ACC112 (cell line): ENCODE results near the gene CNTN4.
"Not testable (repeated sequence)": the region's sequence is repeated elsewhere in the genome, so short reads cannot be mapped to it uniquely, and the experiment has no call there.

ENCODE experiments used
- H2AFZ ChIP-seq: fragments of 200-600 bp; sonication (generic); one replicate; pipeline ENCODE4 v1.6.0; 2017; ENCODE audit warnings: antibody characterized with exemption, low read length; ENCODE audit not compliant: unreplicated experiment
- H3K27ac ChIP-seq: fragments of 200-600 bp; sonication (generic); 2 replicates; pipeline ENCODE4 v1.5.1; 2014; ENCODE audit warnings: low read depth, mild to moderate bottlenecking, antibody characterized with exemption, low read length, moderate library complexity
- H3K27me3 ChIP-seq: fragments of 200-600 bp; sonication (generic); 2 replicates; pipeline ENCODE4 v1.6.1; 2014; ENCODE audit warnings: mild to moderate bottlenecking, antibody characterized with exemption, low read length, moderate library complexity, mixed read lengths; ENCODE audit not compliant: insufficient read depth
- H3K36me3 ChIP-seq: fragments of 200-600 bp; sonication (generic); 2 replicates; pipeline ENCODE4 v1.6.1; 2016; ENCODE audit warnings: mild to moderate bottlenecking, antibody characterized with exemption, low read length, moderate library complexity, mixed read lengths; ENCODE audit not compliant: insufficient read depth
- H3K4me1 ChIP-seq: fragments of 200-600 bp; sonication (generic); one replicate; pipeline ENCODE4 v1.6.1; 2016; ENCODE audit warnings: low read length, mixed read lengths; ENCODE audit not compliant: insufficient read depth, unreplicated experiment, control insufficient read depth
- H3K4me3 ChIP-seq: fragments of 200-600 bp; sonication (generic); 2 replicates; pipeline ENCODE4 v1.5.1; 2014; ENCODE audit warnings: mild to moderate bottlenecking, low read depth, low read length
- H3K79me2 ChIP-seq: fragments of 200-600 bp; sonication (generic); one replicate; pipeline ENCODE4 v1.6.0; 2016; ENCODE audit warnings: low read length; ENCODE audit not compliant: control insufficient read depth, unreplicated experiment, insufficient read depth

Gene CNTN4

DNA sequence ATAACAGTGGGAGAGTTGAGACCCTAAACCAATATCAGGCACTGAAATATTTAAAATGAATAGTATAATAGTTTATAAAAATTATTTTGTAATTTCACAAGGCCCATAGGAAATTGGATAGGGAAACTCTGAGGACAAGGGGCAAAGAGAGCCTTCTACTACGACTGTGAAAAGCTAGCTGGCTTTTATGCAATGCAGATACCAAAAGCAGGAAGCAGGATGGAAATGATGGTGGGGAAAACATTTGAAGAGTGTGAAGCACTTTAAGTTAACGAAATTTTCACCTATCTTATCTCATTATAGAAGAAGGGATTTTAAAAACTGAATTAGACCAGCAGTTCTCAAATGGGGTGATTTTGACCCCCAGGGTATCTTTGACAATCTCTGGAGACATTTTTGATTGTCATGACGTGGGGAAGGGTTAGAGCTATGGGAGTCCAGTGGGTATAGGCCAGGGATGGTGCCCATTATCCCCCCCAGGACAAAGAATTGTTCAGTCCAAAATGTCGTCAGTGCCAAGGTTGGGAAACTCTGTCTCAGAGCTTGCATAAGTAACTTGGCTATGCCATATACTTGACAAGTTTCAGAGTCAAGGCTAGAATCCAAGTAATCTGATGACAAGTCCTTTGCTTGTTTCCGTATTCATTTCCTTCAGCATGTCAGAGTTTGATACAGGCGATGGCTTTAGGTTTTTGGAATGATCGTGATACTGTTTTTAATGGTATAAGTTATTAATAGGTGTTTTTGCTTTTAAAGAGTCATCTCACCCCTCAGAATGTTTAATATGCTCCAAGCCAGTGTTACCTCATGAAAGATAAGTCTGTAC, 885.6 kb downstream of the CNTN4 start:
- Histone ChIP-seq H3K36me3 (no peaks in the 10 kb centered on the region), H2AFZ (no peak overlapping the region), H3K27ac (no peak overlapping the region), H3K79me2 (no peaks in the 10 kb centered on the region), H3K27me3 (no peaks in the 10 kb centered on the region), H3K4me1 (no peaks in the 10 kb centered on the region), H3K4me3 (no peak overlapping the region)

DNA sequence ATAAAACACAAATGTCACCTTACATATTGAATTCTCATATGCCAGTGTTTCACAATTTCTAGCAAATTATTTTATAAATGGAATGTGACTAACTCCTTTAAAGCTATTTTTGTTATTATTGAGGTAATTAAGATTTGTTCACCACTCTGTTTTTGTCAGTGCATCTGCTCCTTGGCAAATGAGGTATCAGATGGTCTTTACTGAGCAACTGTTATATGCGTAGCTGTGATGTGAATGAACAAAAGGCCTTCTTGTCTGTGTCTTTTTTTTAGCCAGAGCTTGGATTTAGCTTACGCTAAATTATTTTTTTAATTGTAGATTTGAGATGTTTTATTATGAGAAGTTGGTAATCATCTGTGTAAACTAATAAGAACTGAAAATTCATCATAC, 886.2 kb downstream of the CNTN4 start:
- Histone ChIP-seq H3K27ac (no peak overlapping the region), H3K4me1 (no peaks in the 10 kb centered on the region), H3K79me2 (no peaks in the 10 kb centered on the region), H3K27me3 (no peaks in the 10 kb centered on the region), H3K4me3 (no peak overlapping the region), H3K36me3 (no peaks in the 10 kb centered on the region), H2AFZ (no peak overlapping the region)

DNA sequence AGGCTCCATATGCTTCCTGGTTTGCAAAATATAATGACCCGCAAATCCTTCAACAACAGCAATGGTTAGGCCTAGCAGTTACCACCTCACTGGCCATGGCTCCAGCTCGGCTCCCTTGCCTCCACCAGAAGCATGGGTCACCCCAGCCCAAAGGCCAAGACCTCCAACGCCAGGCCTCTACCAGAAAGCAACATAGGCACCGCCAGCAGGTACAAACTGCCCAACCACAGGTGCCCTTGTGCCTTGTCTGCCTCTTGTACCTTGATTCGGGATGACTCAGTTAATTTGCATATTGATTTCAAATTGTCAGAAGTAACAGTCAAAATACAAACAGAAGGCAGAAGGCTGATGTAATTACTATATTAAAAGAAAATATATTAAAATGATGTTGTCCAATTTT, 886.8 kb downstream of the CNTN4 start:
- H3K27ac ChIP-seq, result no peak overlapping the region
- no peak overlapping the region for H2AFZ ChIP-seq
- H3K36me3 ChIP-seq, result no peaks in the 10 kb centered on the region
- H3K4me1 ChIP-seq, result no peaks in the 10 kb centered on the region
- H3K4me3 ChIP-seq, result no peak overlapping the region
- no peaks in the 10 kb centered on the region for H3K79me2 ChIP-seq
- no peaks in the 10 kb centered on the region for H3K27me3 ChIP-seq

- Histone ChIP-seq H3K27me3 (no peaks in the 10 kb centered on the region), H2AFZ (no peak overlapping the region), H3K4me3 (no peak overlapping the region), H3K79me2 (no peaks in the 10 kb centered on the region), H3K4me1 (no peaks in the 10 kb centered on the region), H3K36me3 (no peaks in the 10 kb centered on the region), H3K27ac (no peak overlapping the region)
Measured at GRCh38 chr3:2992534-2992933, 893.9 kb downstream of the CNTN4 start.

DNA sequence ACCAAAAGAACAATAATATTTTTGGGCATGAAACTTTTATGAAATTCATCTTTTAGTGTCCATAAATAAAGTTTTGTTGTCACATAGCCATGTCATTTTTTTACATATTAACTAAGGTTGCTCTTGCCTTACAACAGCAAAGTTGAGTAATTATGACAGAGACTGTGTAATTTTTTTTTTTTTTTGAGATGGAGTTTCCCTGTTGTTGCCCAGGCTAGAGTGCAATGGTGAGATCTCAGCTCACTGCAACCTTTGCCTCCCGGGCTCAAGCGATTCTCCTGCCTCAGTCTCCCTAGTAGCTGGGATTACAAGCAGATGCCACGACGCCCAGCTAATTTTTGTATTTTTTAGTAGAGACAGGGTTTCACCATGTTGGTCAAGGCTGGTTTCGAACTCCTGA, 894.5 kb downstream of the CNTN4 start:
- H3K27me3 ChIP-seq, H3K27ac ChIP-seq, H3K79me2 ChIP-seq, H2AFZ ChIP-seq, H3K4me1 ChIP-seq, H3K36me3 ChIP-seq, H3K4me3 ChIP-seq: not testable (repeated sequence)

DNA sequence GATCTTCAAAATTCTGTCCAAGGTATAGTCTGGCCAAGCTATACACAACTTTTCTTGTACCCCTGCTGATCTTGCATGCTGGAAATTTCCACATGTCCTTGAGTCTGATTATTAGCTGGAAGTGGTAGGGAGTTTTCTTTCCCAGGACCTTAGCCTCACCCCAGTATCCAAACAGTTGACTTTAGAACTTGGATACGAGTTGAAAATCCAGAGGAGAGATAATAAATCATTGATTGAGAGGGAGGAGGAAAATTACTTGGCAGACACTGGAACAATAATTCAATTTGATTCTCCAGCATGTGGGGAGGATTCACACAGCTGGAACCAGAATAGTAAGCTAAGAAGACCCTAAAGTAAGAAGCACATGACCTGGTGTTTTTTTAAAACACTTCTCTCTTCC, 895.1 kb downstream of the CNTN4 start:
- H3K4me3 ChIP-seq, result no peak overlapping the region
- H3K27ac ChIP-seq, result no peak overlapping the region
- H3K36me3 ChIP-seq, result no peaks in the 10 kb centered on the region
- H3K79me2 ChIP-seq, result no peaks in the 10 kb centered on the region
- H3K4me1 ChIP-seq, result no peaks in the 10 kb centered on the region
- H3K27me3 ChIP-seq, result no peaks in the 10 kb centered on the region
- no peak overlapping the region for H2AFZ ChIP-seq

DNA sequence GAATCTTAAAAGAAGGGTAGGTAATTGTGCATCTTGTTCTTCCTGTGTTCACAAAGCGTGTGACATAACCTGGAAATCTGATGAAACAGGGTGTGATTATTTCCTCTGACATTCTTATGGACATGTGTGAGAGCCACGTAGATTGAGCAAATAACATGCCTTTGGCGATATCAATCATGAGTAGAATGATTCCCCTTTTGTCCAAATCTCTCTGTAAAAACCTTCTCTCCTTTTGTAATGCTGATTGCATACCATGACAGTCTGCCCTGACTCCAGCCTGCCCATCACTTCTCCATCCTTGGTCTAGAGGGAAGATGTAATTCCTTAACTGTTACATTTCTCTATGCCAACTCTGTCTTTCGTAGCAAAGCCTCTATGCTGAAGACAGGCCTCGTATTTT, 896.5 kb downstream of the CNTN4 start:
- no peaks in the 10 kb centered on the region for H3K79me2 ChIP-seq
- no peaks in the 10 kb centered on the region for H3K27me3 ChIP-seq
- no peaks in the 10 kb centered on the region for H3K36me3 ChIP-seq
- no peaks in the 10 kb centered on the region for H3K4me1 ChIP-seq
- H2AFZ ChIP-seq, result no peak overlapping the region
- H3K4me3 ChIP-seq, result no peak overlapping the region
- no peak overlapping the region for H3K27ac ChIP-seq

DNA sequence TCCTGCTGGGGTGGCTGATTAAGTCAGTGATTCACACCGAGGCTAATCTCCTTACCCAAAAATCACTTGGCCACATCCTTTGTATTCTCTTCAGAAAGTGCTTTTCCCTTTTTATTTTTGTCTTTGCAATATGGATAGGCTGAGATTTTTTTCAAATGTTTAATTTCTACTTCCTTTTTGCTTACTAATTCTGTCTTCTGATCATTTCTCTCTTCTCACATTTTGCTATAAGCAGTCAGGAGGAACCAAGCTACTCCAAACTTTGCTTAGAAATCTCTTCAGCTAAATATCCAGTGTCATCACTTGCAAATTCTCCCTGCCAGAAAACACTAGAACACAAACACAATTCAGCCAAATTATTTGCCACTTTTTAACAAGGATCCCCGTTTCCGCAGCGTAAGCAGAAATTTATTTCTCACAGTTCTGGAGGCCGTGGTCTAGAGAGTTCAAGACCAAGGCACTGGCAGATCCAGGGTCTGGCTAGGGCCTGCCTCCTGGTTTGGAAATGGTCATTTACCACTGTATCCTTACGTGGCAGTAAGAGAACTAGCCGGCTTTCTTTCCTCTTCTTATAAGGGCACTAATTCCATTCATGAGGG, 906.6 kb downstream of the CNTN4 start:
- Histone ChIP-seq H3K79me2 (no peaks in the 10 kb centered on the region), H3K4me1 (no peaks in the 10 kb centered on the region), H2AFZ (no peak overlapping the region), H3K27me3 (no peaks in the 10 kb centered on the region), H3K36me3 (no peaks in the 10 kb centered on the region), H3K27ac (no peak overlapping the region), H3K4me3 (no peak overlapping the region)

DNA sequence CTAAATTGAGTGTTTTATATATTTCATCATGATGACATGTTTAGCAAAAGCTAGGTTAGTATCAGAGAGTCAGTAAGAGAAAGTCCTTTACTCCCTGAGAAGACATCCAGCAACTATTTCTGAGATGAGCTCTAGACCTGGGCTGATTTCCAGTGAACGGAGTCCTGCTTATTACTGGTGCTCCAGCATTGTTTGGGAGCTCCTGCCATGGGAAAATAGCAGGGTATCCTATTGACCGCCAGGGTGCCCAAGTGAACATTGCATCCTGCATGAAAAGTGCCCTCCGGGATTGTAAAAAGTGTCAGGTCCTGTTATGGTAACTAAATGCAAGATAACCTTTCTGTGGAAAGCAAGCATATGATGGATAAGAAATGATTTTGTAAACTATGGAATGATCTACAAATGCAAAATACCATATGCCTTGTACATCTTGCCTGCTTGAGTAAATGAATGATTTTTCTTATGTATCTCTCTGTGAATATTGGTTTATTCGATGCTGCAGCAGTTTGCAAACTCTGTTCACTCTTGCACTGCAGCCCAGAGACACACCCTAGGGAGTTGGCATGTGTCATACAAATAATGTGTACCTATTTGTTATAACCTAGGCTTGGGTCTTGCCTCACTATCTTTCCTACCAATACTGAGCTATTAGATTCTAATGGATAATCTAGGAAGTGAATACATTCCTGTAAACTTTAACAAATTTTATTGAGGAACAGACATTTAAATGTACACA, 914.8 kb downstream of the CNTN4 start:
- Histone ChIP-seq H3K4me1 (no peaks in the 10 kb centered on the region), H3K27me3 (no peaks in the 10 kb centered on the region), H3K27ac (no peak overlapping the region), H3K79me2 (no peaks in the 10 kb centered on the region), H3K4me3 (no peak overlapping the region), H3K36me3 (no peaks in the 10 kb centered on the region), H2AFZ (no peak overlapping the region)

- H3K27ac ChIP-seq, result no peak overlapping the region
- H3K36me3 ChIP-seq, result no peaks in the 10 kb centered on the region
- no peak overlapping the region for H3K4me3 ChIP-seq
- no peaks in the 10 kb centered on the region for H3K27me3 ChIP-seq
- H3K79me2 ChIP-seq, result no peaks in the 10 kb centered on the region
- H2AFZ ChIP-seq, result no peak overlapping the region
- H3K4me1 ChIP-seq, result no peaks in the 10 kb centered on the region
Measured at GRCh38 chr3:3015185-3016089, 916.8 kb downstream of the CNTN4 start.
